SK-N-SH treated with all-trans-retinoic acid at 6 μM for 48 hours (cell line): Measurements from ENCODE around the gene ISOC2.

Experiments
- PPARA ChIP-seq: fragments of 250-450 bp; sonication (Bioruptor Pico); IDR thresholded peaks from 2 replicates; pipeline ENCODE4 v1.5.0; 2020; ENCODE audit warnings: mild to moderate bottlenecking, borderline replicate concordance
- TOX ChIP-seq: fragments of 250-450 bp; sonication (Bioruptor Pico); IDR thresholded peaks from 2 replicates; pipeline ENCODE4 v1.8.0; 2021; ENCODE audit warnings: mild to moderate bottlenecking, moderate library complexity, borderline replicate concordance
- ZNF8 ChIP-seq: fragments of 450-650 bp; formaldehyde crosslinking; IDR thresholded peaks from 2 replicates; pipeline ENCODE4 v1.5.0; 2020; ENCODE audit warnings: mild to moderate bottlenecking, moderate library complexity

DNA sequence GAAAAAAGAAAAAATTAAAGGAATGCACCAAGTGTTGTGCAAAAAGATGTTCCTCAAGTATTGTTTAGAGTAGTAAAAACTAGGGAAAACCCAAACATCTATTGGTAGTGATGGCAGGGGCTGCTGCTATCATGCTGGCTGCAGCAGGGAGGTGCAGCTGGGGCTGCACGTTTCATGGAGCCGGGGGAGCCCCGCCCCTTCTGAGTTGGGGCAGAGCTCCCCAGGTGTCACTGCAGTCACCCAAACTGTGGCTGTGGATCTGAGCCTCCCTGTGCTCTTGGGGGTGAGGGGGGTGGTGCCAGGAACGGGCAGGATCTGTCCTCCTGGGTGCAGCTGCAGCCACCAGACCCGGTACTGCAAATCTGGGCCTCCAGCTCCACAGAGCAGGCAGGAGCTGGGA is 42.3 kb downstream of the ISOC2 start:
- TF ChIP-seq TOX (CRISPR knock-in tag) (no peak), ZNF8 (CRISPR knock-in tag) (no peak), PPARA (CRISPR knock-in tag) (no peak)
